SKM-1 treated with dmso at 0.1 percent for 144 hours (cell line): ENCODE measurements around the gene CBX1.
"Not testable (repeated sequence)": the region's sequence is repeated elsewhere in the genome, so short reads cannot be mapped to it uniquely, and the experiment has no call there.

Experiments used
- DNase-seq: peaks from one replicate; lab custom pipeline; 2025; ENCODE audit not compliant: unreplicated experiment; lab: John Stamatoyannopoulos, UW

Gene CBX1

GRCh38 chr17:48123776-48124388 lies 22.6 kb upstream of the CBX1 start:
- no peak for DNase-seq

DNA sequence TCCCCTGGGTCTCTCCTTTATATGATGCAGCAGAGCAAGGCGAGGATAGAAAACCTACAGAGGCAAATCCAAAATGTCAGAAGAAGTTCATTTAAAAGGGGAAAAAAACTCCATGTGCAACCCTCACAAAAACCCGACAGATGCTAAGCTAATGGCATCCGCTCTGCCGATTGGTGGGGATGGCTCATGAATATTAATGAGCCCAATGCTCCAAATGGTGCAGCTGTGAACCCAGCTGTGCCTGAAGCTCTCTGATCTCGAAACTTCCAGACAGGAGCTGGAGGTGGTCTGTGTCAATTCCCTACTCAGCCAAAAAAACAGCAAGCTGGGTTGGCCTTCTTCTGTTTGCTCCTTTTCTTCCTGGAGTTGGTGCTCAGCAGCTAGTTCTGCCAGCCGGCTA lies 21.8 kb upstream of the CBX1 start:
- no peak for DNase-seq

- no peak for DNase-seq
These were observed 21.4 kb upstream of the CBX1 start for GRCh38 chr17:48122665-48123045.

GRCh38 chr17:48121923-48122664 lies 20.8 kb upstream of the CBX1 start:
- no peak for DNase-seq

DNA sequence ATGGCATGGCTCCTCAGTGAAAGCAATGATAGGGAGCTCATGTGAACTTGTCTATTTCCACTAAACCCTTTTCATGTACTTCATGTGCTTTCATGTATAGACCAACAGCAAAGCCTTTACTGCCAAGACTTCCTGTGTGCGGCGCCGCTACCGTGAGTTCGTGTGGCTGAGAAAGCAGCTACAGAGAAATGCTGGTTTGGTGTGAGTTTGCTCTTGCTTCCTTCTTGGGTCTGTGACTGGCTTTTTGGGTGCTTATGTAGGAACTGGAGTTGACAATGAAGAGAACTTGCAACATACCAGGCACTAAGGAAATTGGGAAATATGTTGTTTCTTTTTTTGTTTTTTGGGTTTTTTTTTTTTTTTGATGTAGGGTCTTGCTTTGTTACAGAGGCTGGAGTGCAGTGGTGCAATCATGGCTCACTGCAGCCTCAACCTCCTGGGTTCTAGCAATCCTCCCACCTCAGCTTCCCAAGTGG lies 12.0 kb upstream of the CBX1 start:
- peak; percentile 97 for DNase-seq

DNA sequence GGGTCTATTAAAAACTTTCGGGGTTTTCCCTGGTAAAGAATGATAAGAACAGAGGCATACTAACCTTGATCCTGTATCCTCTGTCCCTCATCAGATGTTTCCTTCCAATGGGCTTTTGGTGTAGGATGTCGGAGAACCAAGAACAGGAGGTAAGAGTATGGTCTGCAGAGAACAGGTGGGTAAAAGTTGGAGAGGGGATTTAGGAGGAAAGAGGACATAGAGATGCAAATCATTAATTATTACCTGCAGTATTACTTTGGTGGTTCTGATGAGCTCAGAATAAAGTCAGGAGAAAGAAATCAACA lies 10.6 kb upstream of the CBX1 start:
- no peak for DNase-seq

DNA sequence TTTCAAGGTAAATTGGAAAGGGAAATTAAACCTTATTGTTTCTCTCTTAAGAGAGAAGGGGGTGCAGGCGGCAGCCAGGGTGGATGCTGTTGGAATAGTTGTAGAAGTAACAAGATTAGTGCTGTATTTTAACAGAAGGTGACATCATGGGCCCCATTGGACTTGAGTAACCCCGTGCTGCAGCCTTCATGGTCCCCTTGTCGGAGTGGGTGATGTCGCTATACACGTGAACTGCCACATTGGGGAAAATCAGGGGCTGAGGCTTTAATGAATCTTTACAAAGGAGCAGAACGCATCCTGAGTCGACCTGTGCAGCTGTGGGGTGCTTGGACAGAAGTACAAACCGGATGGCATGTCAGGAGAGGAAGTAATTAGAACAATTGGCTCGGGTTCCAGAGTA lies 9.5 kb upstream of the CBX1 start:
- no peak for DNase-seq

- peak; percentile 79 for DNase-seq
These were observed 6.1 kb upstream of the CBX1 start, which contains the start of gene SNX11 for GRCh38 chr17:48107137-48108055. Gene SNX11, plus strand, starts transcription at chr17:48107766. Its CDS starts 4,278 bp downstream, at chr17:48112044.

GRCh38 chr17:48106802-48107136 lies 5.5 kb upstream of the CBX1 start:
- no peak for DNase-seq

DNA sequence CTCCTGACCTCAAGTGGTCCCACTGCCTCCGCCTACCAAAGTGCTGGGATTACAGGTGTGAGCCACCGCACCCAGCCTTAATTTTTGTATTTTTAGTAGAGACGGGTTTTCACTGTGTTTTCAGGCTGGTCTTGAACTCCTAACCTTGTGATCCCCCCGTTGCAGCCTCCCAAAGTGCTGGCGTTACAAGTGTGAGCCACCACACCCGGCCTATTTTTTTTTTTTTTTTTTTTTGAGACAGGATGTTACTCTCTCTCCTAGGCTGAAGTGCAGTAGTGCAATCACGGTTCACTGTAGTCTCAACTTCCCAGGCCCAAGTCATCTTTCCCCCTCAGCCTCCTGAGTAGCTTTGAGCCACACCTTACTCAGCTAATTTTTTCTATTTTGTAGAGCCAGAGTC lies 3.2 kb upstream of the CBX1 start:
- no peak for DNase-seq

- no peak for DNase-seq
These were observed 1.8 kb upstream of the CBX1 start for GRCh38 chr17:48102798-48103715.

DNA sequence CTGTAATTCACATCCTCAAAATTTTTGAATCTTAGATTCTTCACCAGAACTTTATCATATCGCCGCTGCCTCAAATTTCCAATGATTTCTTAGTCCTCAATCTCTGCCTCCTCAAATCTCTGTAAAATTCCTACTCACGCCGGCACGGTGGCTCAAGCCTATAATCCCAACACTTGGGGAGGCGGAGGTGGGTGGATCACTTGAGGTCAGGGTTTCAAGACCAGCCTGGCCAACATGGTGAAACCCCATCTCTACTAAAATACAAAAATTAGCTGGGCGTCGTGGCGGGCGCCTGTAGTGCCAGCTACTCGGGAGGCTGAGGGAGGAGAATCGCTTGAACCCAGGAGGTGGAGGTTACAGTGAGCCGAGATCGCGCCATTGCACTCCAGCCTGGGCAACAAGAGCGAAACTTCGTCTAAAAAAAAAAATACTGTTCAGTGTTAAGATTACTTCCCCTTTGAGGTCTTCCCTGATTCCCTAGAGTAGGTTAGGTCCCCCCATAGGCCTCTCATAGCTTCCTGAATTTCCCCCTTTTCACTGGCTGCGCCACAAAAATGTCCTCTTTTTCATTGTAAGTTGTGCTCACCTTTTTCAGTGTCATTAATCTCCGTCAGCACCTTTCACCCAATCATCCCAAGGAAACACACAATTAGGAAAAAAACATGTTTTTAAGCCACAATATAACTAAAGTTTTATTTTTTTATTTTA lies 919 bp upstream of the CBX1 start:
- peak; percentile 26 for DNase-seq

GRCh38 chr17:48100591-48101011 lies 677 bp downstream of the CBX1 start:
- DNase-seq = no peak

- DNase-seq = no peak
These were observed 1.1 kb downstream of the CBX1 start for GRCh38 chr17:48100160-48100559.

DNA sequence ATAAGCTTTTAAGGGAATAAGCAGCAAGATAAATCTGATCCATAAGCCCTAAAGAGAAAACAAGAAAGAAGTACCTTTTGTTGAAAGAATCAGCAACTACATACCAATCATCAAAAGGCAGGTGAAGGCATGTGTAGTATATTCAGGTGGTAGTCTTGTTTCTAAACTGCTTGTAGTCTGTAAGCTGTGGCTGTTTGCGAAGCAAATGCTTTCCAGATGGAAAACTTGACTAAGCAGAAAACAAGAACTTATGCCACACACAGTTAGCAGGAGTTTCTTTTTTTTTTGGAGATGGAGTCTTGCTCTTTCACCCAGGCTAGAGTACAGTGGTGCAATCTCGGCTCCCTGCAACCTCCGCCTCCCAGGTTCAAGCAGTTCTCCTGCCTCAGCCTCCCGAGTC lies 5.7 kb downstream of the CBX1 start:
- no peak for DNase-seq

GRCh38 chr17:48093341-48094045 lies 7.8 kb downstream of the CBX1 start:
- DNase-seq = no peak

DNA sequence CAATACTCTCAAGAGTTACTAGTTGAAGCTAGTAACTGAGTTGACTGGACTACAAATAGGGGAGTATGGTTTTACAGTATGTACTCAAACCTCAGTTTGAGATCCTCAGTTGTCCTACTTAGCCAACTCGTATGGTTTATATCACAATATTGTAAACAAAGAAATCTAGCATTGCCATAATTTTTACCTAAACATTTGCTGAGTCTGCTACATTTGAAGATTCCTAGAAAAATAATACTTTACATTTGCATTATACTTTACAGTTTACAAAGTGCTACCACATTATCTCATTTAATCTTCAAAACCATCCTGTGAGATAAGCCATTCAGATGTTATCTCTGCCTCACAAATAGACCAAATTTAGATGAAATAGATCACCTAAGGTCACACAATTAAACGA lies 16.3 kb downstream of the CBX1 start:
- no peak for DNase-seq

- DNase-seq = no peak
These were observed 19.4 kb downstream of the CBX1 start for GRCh38 chr17:48081858-48082257.

- DNase-seq = not testable (repeated sequence)
These were observed 24.1 kb downstream of the CBX1 start for GRCh38 chr17:48077152-48077551.
